ENCODE data around the gene HGF. TPM values are rescaled to one million over a fixed set of nuclear protein-coding genes. Genes with fewer than 3 reads are reported as not detected.
A peak's percentile ranks its signal among the peaks of the same experiment; 100 is the strongest.

The HGF gene
- total and polyA plus RNA-seq, 4 donors, result 1.2 to 12.2 (median 2.8) TPM

DNA sequence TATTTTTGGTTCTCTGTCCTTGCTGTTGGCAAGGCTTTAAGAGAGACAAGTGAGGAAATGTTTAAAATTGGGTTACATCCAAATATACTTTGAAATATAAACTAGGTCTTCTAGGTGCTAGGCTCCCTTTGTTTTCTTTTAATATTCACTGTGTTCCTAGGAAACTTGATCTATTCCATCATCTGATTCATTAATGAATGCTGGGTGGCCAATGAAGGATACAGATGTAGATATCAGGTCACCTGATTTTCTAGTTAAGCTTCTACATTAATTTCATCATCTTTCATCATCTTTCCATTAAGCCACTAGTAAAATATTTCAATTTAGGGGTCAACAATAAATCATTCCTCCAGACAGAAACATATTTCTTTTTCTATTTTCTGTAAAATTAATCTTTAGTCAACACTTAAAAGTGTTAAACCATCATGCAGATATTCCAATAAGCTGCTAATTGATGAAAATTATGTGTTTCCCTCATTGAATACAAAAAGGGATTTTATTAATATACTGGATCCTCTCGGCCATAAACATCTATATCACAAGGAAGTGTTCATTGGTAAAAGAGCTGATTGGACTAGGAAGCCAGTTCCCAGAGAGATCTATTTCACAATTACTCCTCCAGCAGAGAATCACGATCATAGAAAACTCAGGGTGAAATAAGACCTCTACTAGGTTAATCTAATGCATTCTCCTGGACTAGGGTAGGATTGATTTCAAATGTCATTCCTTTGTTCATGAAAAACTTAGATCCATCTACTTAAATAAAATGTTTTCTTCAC is 14.7 kb downstream of the HGF start:
- no peak overlapping the region for H3K27ac ChIP-seq (ENCODE audit: low read depth, low read length)
- no peak overlapping the region for H3K4me3 ChIP-seq (ENCODE audit: low read depth, low read length)
- no peaks in the 10 kb centered on the region for H3K4me1 ChIP-seq (ENCODE audit: control insufficient read depth, insufficient read depth, low read length)
- DNase-seq (ENCODE audit: low read depth in 4 of 6, low spot score in 6 of 6), result no peak
- H3K27me3 ChIP-seq (ENCODE audit: control insufficient read depth, insufficient read depth, low read length), result no peaks in the 10 kb centered on the region
- no CpG with 5 or more reads among the region's 2 CpGs for WGBS (ENCODE audit: insufficient coverage)
- no peaks in the 10 kb centered on the region for H3K36me3 ChIP-seq (ENCODE audit: control insufficient read depth, insufficient read depth, low read length)
- no peaks in the 10 kb centered on the region for H3K9me3 ChIP-seq (ENCODE audit: control insufficient read depth, insufficient read depth, low read length)

DNA sequence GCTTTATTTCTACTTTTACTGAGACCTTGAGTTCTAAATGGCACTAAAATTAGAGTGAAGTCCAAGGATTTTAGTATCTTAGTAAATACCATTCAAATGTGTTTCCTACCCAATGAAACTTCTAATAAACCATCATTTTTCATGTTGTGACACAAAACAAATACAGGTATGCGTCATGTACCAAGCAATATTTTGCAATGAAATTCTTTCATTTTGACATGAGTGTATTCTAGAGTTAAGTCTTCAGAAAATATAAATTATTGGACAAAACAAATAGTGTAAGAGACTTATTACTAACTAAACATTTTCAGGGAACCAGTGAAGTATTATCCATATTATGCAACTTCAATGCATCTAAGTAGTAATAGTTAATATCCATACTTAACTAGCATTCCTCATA is 16.5 kb downstream of the HGF start:
- no CpG with 5 or more reads among the region's 1 CpG for WGBS (ENCODE audit: insufficient coverage)
- no peak for DNase-seq (ENCODE audit: low read depth in 4 of 6, low spot score in 6 of 6)
- no peaks in the 10 kb centered on the region for H3K27me3 ChIP-seq (ENCODE audit: control insufficient read depth, insufficient read depth, low read length)
- H3K9me3 ChIP-seq (ENCODE audit: control insufficient read depth, insufficient read depth, low read length), result no peaks in the 10 kb centered on the region
- H3K27ac ChIP-seq (ENCODE audit: low read depth, low read length), result no peak overlapping the region
- H3K4me1 ChIP-seq (ENCODE audit: control insufficient read depth, insufficient read depth, low read length), result no peaks in the 10 kb centered on the region
- no peaks in the 10 kb centered on the region for H3K36me3 ChIP-seq (ENCODE audit: control insufficient read depth, insufficient read depth, low read length)
- H3K4me3 ChIP-seq (ENCODE audit: low read depth, low read length), result no peak overlapping the region

DNA sequence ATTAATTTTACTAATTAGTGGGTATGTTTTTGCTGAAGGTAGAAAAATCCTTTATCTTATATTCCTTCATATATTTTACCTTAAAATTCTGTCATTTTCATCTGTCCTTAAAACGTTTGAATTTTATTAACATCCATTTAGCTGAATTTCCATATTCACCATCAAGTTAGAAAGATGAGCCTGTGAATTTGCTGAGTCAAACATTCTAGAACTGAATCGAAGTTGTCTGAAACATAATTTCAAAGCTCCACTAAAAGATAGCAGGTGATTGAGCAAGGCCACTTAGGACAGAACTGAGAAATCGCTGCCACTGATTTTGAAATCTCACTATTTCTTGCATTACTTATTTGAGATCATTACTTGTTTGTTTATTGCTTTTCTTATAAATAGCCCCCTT is 17.5 kb downstream of the HGF start:
- H3K4me1 ChIP-seq (ENCODE audit: control insufficient read depth, insufficient read depth, low read length), result no peaks in the 10 kb centered on the region
- H3K4me3 ChIP-seq (ENCODE audit: low read depth, low read length), result no peak overlapping the region
- no peaks in the 10 kb centered on the region for H3K9me3 ChIP-seq (ENCODE audit: control insufficient read depth, insufficient read depth, low read length)
- no CpG with 5 or more reads among the region's 3 CpGs for WGBS (ENCODE audit: insufficient coverage)
- no peaks in the 10 kb centered on the region for H3K36me3 ChIP-seq (ENCODE audit: control insufficient read depth, insufficient read depth, low read length)
- no peaks in the 10 kb centered on the region for H3K27me3 ChIP-seq (ENCODE audit: control insufficient read depth, insufficient read depth, low read length)
- H3K27ac ChIP-seq (ENCODE audit: low read depth, low read length), result no peak overlapping the region
- no peak for DNase-seq (ENCODE audit: low read depth in 4 of 6, low spot score in 6 of 6)

DNA sequence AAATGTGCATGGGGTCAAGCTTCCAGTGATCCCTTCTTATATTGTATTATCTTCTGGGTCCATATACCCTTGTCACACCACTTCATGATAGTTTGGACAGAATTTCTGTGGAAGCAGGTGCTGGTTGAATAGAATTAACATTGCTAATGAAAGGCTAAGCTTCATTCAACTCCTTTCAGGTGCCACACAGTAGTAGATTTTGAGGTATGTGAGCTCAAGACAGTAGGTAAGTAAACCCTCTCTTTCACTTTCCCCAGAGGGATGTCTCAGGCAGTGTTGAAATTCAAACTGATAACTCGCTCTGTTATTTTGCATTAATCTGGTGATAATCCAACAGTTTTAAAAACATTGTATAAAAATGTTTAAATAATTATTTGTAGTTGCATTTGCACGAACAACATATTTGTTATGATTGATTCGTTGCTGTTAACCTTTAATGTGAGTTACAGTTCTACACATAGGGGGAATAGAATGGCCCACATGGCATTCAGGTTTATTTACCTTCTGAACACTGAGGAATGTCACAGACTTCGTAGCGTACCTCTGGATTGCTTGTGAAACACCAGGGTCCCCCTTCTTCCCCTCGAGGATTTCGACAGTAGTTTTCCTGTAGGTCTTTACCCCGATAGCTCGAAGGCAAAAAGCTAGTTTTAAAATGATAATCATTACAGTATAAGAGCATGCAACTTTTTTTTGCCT is 18.1 kb downstream of the HGF start:
- Histone ChIP-seq H3K27me3 (ENCODE audit: control insufficient read depth, insufficient read depth, low read length) (no peaks in the 10 kb centered on the region), H3K4me3 (ENCODE audit: low read depth, low read length) (no peak overlapping the region), H3K36me3 (ENCODE audit: control insufficient read depth, insufficient read depth, low read length) (no peaks in the 10 kb centered on the region), H3K9me3 (ENCODE audit: control insufficient read depth, insufficient read depth, low read length) (no peaks in the 10 kb centered on the region), H3K27ac (ENCODE audit: low read depth, low read length) (no peak overlapping the region), H3K4me1 (ENCODE audit: control insufficient read depth, insufficient read depth, low read length) (no peaks in the 10 kb centered on the region)
- DNase-seq (ENCODE audit: low read depth in 4 of 6, low spot score in 6 of 6), result no peak
- 80% methylated on average over 2 of the region's 9 CpGs for WGBS (ENCODE audit: insufficient coverage)

DNA sequence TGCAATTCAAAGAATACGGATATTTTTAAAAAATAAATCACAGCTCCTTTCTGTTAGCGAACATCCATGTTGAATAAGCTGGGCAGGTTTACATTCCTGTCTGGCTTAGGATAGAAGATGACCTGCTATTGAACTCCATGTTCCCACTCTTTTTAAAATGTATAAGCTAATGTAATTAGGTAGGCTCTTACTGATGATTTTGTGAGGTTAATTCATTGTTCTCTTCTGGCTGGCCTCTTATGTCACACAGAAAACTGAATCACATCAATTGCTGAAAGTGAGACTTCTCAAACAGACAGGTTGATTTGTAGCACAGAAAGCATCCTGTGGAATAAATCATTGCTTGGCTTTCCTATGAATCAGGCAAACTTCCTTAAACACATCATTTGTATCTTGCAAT is 24.2 kb downstream of the HGF start:
- Histone ChIP-seq H3K27ac (ENCODE audit: low read depth, low read length) (no peak overlapping the region), H3K4me1 (ENCODE audit: control insufficient read depth, insufficient read depth, low read length) (no peaks in the 10 kb centered on the region)
- no CpG with 5 or more reads among the region's 2 CpGs for WGBS (ENCODE audit: insufficient coverage)

DNA sequence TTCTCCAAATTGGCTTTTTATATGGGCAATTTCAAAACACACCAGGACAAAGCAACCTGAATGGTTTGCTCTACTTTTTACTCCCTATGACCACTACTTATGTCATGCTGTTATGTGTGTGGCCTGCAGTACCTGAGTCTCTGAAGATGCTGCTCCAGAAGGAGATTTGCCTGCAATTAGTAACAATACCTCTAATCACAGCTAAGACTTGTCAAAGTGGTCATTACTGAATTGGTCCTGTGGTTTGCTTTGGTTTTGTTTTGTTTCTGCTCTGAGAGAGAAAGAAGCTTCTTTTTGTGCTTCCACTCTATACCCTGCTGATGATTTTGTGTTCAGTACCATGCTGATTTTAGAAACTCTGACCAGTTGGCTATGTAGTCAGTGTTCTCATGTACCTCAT is 25.5 kb downstream of the HGF start:
- no peaks in the 10 kb centered on the region for H3K36me3 ChIP-seq (ENCODE audit: control insufficient read depth, insufficient read depth, low read length)
- H3K4me3 ChIP-seq (ENCODE audit: low read depth, low read length), result no peak overlapping the region
- H3K27ac ChIP-seq (ENCODE audit: low read depth, low read length), result no peak overlapping the region
- H3K27me3 ChIP-seq (ENCODE audit: control insufficient read depth, insufficient read depth, low read length), result no peaks in the 10 kb centered on the region
- DNase-seq (ENCODE audit: low read depth in 4 of 6, low spot score in 6 of 6), result peak in 1 of 6 donors; percentile 21
- H3K4me1 ChIP-seq (ENCODE audit: control insufficient read depth, insufficient read depth, low read length), result no peaks in the 10 kb centered on the region
- H3K9me3 ChIP-seq (ENCODE audit: control insufficient read depth, insufficient read depth, low read length), result no peaks in the 10 kb centered on the region

More for the DNA sequence above, 24.2 kb downstream of the HGF start:
- H3K4me3 ChIP-seq (ENCODE audit: low read depth, low read length), result no peak overlapping the region
- no peak for DNase-seq (ENCODE audit: low read depth in 4 of 6, low spot score in 6 of 6)
- H3K9me3 ChIP-seq (ENCODE audit: control insufficient read depth, insufficient read depth, low read length), result no peaks in the 10 kb centered on the region
- H3K27me3 ChIP-seq (ENCODE audit: control insufficient read depth, insufficient read depth, low read length), result no peaks in the 10 kb centered on the region
- H3K36me3 ChIP-seq (ENCODE audit: control insufficient read depth, insufficient read depth, low read length), result no peaks in the 10 kb centered on the region

DNA sequence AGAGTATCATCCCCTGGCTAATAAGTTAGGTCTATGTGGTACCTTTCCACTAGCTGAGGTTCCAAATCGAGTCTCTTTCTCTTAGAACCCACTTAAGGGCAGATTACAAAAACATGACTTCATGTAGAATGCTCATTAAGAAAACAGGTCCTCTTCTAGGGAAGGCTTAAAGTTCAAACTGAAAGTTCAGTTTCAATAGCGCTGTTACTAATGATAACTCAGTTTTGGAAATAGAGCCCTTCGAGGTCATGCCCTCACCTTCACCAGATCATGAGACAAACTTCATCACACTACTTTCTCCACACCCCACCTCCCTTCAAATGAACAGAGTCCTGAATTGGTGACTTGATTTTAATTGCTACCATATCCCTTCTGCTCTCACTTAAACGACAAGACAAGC is 26.2 kb downstream of the HGF start:
- Histone ChIP-seq H3K27me3 (ENCODE audit: control insufficient read depth, insufficient read depth, low read length) (no peaks in the 10 kb centered on the region), H3K4me1 (ENCODE audit: control insufficient read depth, insufficient read depth, low read length) (no peaks in the 10 kb centered on the region), H3K36me3 (ENCODE audit: control insufficient read depth, insufficient read depth, low read length) (no peaks in the 10 kb centered on the region), H3K4me3 (ENCODE audit: low read depth, low read length) (no peak overlapping the region), H3K9me3 (ENCODE audit: control insufficient read depth, insufficient read depth, low read length) (no peaks in the 10 kb centered on the region), H3K27ac (ENCODE audit: low read depth, low read length) (no peak overlapping the region)
- 88% methylated on average over 2 of the region's 4 CpGs for WGBS (ENCODE audit: insufficient coverage)
- no peak for DNase-seq (ENCODE audit: low read depth in 4 of 6, low spot score in 6 of 6)

DNA sequence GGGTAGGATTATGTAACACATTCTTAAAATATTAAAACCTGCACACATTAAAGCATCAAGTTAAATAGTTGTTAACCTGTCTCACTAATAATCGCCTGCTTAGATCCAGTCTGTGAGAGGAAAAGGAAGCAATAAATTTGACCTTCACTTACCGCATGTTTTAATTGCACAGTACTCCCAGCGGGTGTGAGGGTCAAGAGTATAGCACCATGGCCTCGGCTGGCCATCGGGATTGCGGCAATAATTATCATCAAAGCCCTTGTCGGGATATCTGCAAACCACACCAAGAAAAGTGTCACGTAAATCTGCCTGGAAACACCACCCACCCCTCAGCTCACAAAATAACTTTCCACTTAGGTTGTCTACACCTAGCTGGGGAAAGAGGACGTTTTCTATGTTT is 26.6 kb downstream of the HGF start:
- Histone ChIP-seq H3K27ac (ENCODE audit: low read depth, low read length) (no peak overlapping the region), H3K27me3 (ENCODE audit: control insufficient read depth, insufficient read depth, low read length) (no peaks in the 10 kb centered on the region), H3K36me3 (ENCODE audit: control insufficient read depth, insufficient read depth, low read length) (no peaks in the 10 kb centered on the region), H3K4me1 (ENCODE audit: control insufficient read depth, insufficient read depth, low read length) (no peaks in the 10 kb centered on the region), H3K9me3 (ENCODE audit: control insufficient read depth, insufficient read depth, low read length) (no peaks in the 10 kb centered on the region), H3K4me3 (ENCODE audit: low read depth, low read length) (no peak overlapping the region)
- no CpG with 5 or more reads among the region's 9 CpGs for WGBS (ENCODE audit: insufficient coverage)
- no peak for DNase-seq (ENCODE audit: low read depth in 4 of 6, low spot score in 6 of 6)

DNA sequence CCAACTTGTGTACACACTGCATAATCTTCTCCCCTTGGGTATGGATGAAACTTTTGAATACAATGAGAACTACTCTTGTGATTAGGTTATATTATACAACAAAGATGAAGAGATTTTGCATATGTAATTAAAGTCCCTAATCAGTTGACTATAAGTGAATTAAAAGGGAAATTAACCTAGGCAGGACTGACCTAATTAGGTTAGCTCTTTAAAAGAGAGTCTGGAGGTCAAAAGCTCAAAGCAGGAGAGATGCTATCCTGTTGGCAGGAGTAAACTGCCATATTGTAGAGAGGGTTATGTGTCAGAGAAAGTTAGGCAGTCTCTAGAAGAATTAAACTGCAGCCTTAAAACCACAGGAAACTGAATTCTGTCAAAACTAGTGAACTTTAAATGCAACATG is 29.4 kb downstream of the HGF start:
- no peaks in the 10 kb centered on the region for H3K9me3 ChIP-seq (ENCODE audit: control insufficient read depth, insufficient read depth, low read length)
- H3K27me3 ChIP-seq (ENCODE audit: control insufficient read depth, insufficient read depth, low read length), result no peaks in the 10 kb centered on the region
- no peaks in the 10 kb centered on the region for H3K36me3 ChIP-seq (ENCODE audit: control insufficient read depth, insufficient read depth, low read length)
- DNase-seq (ENCODE audit: low read depth in 4 of 6, low spot score in 6 of 6), result no peak
- H3K4me3 ChIP-seq (ENCODE audit: low read depth, low read length), result no peak overlapping the region
- H3K27ac ChIP-seq (ENCODE audit: low read depth, low read length), result no peak overlapping the region
- no peaks in the 10 kb centered on the region for H3K4me1 ChIP-seq (ENCODE audit: control insufficient read depth, insufficient read depth, low read length)

DNA sequence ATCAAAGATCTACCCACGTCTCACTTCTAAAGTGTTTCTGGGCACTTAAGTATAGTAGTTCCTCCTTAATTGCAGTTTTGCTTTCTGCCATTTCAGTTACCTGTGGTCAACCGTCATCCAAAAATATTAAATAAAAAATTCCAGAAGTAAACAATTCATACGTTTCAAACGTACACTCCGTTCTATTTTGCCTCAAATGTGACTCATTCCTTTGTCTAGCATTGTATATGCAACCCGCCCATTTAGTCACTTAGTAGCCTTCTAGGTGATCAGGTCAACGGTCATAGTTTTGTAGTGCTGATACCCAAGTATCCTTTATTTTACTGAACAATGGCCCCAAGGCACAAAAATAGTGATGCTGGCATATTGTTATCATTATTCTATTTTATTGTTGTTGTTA is 33.8 kb downstream of the HGF start:
- Histone ChIP-seq H3K4me3 (ENCODE audit: low read depth, low read length) (no peak overlapping the region), H3K4me1 (ENCODE audit: control insufficient read depth, insufficient read depth, low read length) (no peaks in the 10 kb centered on the region), H3K9me3 (ENCODE audit: control insufficient read depth, insufficient read depth, low read length) (no peaks in the 10 kb centered on the region), H3K27ac (ENCODE audit: low read depth, low read length) (no peak overlapping the region), H3K27me3 (ENCODE audit: control insufficient read depth, insufficient read depth, low read length) (no peaks in the 10 kb centered on the region), H3K36me3 (ENCODE audit: control insufficient read depth, insufficient read depth, low read length) (no peaks in the 10 kb centered on the region)
- no peak for DNase-seq (ENCODE audit: low read depth in 4 of 6, low spot score in 6 of 6)
- 74% methylated on average over 6 of the region's 7 CpGs for WGBS (ENCODE audit: insufficient coverage)
